ENCODE measurements around the gene ZNF311.

DNA sequence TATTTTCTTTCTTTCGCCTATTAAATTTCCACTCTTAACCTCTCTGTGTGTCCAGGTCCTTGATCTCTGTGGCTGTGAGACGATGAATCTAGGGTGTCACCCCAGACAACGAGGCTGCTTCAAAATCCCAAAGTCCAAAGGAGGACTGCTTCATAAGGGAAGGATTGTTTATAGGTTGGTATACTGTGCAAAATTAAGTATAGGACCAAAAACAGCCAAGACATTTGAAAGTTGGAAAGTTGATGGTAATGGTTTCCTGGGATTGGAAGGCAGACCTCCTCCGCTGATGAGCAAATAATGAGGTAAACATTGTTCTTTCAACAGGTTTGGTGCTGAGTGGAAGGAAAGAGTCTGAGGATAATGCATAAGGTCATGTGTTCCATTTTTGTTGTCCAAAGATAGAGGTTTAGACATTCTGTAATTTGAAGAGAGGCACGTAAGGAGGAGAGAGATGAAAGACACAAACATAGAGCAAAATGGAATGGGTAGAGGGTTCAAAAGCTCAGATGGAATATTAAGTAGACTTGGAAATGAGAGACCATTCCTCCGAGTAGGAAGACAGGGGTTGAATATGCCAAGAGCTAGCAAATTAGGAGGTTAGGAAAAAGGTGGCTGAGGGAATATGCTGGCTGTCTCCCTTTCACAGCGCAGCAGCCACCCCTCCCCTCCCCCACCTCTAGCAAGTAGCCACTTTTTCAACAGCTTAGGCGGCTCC, 24.8 kb downstream of the ZNF311 start:
- TF ChIP-seq POLR2A (IDR thresholded peaks at IDR 0.05; ENCODE audit: low read length) (no peak), GATA1 (IDR thresholded peaks at IDR 0.05; ENCODE audit: low read depth, low read length) (no peak)
